ENCODE results near the gene SLCO4A1.

Gene SLCO4A1

DNA sequence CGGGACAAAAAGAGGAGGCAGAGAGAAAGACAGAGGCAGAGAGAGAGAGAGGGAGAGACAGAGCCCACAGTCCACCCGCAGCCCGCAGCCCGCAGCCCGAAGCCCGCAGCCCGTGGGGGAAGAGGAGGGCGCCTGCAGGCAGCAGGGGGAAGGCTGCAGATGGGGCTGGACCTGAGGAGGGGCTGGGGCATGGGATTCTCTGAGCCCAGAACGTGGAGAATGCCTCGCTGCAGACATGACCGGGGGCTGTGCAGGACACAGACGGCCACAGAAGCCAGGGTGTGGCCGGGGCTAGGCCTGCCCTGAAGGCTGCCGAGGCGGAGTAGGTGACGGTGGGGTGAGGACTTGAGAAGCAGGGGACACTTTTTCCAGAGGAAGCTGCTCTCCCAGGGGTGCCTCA, 6.5 kb upstream of the SLCO4A1 start:
- no peak overlapping the region for H3K4me3 ChIP-seq (ENCODE audit: low read length)
- TF ChIP-seq, protein P1, sequence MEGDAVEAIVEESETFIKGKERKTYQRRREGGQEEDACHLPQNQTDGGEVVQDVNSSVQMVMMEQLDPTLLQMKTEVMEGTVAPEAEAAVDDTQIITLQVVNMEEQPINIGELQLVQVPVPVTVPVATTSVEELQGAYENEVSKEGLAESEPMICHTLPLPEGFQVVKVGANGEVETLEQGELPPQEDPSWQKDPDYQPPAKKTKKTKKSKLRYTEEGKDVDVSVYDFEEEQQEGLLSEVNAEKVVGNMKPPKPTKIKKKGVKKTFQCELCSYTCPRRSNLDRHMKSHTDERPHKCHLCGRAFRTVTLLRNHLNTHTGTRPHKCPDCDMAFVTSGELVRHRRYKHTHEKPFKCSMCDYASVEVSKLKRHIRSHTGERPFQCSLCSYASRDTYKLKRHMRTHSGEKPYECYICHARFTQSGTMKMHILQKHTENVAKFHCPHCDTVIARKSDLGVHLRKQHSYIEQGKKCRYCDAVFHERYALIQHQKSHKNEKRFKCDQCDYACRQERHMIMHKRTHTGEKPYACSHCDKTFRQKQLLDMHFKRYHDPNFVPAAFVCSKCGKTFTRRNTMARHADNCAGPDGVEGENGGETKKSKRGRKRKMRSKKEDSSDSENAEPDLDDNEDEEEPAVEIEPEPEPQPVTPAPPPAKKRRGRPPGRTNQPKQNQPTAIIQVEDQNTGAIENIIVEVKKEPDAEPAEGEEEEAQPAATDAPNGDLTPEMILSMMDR (conservative IDR thresholded peaks at IDR 0.05; ENCODE audit: low read depth, low read length): no peak
- DNase-seq (ENCODE audit: low read depth): no peak

DNA sequence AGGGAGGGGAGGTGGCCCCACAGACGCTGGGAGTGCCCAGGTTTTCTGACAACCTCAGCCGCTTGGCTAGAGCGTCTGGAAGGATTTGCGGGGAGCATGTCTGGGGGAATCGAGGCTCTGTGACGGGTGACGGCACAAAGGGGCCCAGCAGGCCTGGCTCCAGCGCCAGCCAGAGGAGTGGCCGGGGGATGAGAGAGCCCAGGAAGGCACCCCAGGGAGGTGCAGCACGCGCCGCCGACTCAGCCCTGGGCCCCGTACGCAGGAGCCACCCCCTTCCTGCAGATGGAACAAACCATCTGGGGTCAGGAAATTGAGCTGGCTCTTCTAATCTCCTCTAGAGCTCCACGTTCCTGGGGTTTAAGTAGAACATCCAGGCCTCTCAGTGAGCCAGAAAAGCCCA, 5.9 kb upstream of the SLCO4A1 start:
- DNase-seq (ENCODE audit: low read depth): no peak
- H3K4me3 ChIP-seq (ENCODE audit: low read length): no peak overlapping the region
- TF ChIP-seq, protein P1 (conservative IDR thresholded peaks at IDR 0.05; ENCODE audit: low read depth, low read length): no peak

DNA sequence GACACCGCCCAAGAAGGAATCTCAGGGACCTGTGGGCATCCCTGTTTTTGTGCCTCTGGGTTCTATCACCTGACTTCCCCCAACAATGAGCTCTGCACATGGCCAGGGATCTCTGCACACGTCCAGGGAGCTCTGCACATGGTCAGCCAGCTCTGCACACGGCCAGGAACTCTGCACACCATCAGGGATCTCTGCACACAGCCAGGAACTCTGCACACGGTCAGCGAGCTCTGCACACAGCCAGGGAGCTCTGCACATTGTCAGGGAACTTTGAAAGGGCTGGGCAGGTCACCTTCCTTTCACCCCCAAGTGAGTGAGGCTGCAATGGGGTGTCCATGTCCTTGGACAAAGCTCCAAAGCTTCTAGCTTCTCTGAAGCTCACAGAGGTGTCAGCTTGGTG, 5.2 kb upstream of the SLCO4A1 start:
- no peak for DNase-seq (ENCODE audit: low read depth)
- TF ChIP-seq, protein P1 (conservative IDR thresholded peaks at IDR 0.05; ENCODE audit: low read depth, low read length): no peak
- H3K4me3 ChIP-seq (ENCODE audit: low read length): no peak overlapping the region

DNA sequence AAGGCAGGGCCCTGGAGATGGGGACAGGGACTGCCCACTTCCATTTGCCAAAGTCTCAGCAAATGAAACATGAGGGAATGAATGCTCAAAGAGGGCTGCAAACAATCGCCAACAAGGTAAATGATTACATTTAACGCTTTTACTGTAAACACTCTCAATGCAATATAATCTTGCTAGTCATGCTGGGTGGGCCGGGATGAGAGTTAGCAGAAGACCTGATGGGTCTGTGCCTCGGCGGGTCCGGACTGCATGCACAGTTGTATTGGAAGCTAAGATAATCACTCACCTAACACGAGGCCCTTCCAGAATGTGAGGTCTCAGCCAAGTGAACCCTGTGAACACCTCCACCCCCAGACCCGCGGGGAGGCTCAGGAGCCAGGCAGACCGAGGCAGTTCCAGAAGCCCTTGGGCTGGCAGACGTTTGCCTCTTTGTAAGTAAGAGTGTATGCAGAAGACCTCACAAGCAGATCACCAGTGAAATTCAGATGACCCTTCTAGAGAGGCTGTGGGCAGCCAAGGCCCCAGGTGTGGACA, 4.7 kb upstream of the SLCO4A1 start:
- no peak overlapping the region for H3K4me3 ChIP-seq (ENCODE audit: low read length)
- no peak for DNase-seq (ENCODE audit: low read depth)
- TF ChIP-seq, protein P1 (conservative IDR thresholded peaks at IDR 0.05; ENCODE audit: low read depth, low read length): no peak

DNA sequence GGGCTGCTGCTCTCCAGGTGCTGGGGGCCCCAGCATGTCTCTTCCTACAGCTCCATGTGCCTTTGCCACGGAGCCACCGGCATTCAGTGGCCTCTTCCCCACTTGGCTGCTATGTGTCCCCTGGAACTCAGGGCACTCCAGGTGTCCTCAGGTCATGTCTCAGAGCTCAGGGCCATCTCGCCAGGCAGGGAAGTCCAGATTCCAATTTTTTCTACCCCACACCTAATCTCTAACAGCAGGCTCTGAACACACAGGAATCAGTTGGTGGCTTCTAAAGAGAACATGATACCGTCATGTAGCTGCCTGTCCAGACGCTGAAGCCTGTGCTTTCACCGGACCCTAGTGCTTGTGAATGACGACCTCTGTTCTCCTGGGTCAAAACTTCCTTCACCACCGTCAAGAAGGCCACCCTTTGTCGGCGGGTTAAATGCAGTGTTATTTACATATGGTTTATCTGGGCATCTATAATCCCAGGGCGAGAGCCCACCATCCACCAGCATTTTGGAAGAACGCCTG, 4.2 kb upstream of the SLCO4A1 start:
- TF ChIP-seq, protein P1 (conservative IDR thresholded peaks at IDR 0.05; ENCODE audit: low read depth, low read length): no peak
- no peak overlapping the region for H3K4me3 ChIP-seq (ENCODE audit: low read length)
- DNase-seq (ENCODE audit: low read depth): no peak

DNA sequence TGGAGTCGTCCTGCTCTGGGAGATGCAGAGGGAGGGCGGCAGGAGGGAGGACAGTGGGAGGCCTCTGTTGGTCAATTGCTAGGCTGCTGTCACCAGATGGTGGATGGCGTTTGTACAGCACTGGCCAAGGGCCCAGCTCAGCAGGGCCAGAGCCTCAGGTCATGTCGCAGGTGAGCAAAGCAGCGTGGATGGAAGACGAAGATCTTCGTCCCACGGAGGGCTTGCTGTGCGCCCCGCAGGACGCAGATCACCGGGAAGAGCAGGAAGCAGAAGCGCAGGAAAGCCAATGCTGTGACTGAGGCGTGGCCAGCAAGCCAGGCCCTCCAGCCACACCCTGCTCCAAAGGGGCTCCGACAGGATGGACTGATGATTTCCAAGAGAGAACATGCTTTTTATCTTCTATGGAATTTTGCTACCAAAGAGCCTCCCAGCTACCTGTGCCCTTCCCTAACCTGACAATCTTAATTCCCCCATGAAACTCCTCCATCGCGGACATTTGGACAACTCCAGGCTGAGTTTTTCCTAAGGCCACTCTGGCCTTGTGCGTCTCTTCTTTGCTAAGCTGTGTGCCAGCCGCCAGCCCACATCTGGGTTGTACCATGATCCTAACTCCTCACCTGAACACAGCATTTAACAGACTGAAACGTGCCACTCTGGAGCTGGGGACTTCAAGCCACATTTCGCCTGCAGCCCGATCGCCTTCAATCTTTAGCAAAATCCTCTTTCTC, 3.5 kb upstream of the SLCO4A1 start:
- H3K4me3 ChIP-seq (ENCODE audit: low read length): no peak overlapping the region
- TF ChIP-seq, protein P1 (conservative IDR thresholded peaks at IDR 0.05; ENCODE audit: low read depth, low read length): no peak
- DNase-seq (ENCODE audit: low read depth): no peak

DNA sequence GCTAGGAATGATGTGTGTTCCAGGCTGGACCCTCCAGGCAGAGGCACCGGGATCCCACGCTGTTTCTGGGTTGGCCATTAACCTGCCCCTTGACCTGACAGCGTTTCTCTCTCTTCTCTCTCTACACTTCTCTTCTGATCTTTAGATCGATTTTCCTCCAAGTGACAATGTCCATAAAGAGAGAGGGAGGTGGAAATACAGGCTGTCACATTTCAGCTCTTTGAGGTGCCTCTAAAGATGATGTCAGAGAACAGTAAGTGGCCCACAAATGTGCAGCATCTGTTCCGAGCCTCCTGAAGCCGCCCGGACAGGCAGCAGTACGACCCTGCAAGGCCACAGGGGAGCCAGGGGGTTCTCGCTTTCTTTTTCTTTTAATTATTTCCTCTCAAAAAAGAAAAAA, 2.5 kb upstream of the SLCO4A1 start:
- no peak for DNase-seq (ENCODE audit: low read depth)
- TF ChIP-seq, protein P1 (conservative IDR thresholded peaks at IDR 0.05; ENCODE audit: low read depth, low read length): no peak
- H3K4me3 ChIP-seq (ENCODE audit: low read length): no peak overlapping the region
